Activated CD4-positive, alpha-beta T cell treated with anti-CD3 and anti-CD28 coated beads, Interleukin-2, Interleukin-6, amounts not matched to agents 100 ng/mL and 50 ng/mL, durations not matched to agents 16 hours and 8 hours (primary cell): ENCODE data around the gene PFKL.

ENCODE experiments used
- DNase-seq: peaks from one replicate; pipeline ENCODE4 v3.0.0-alpha.2; 2020

The PFKL gene

DNA sequence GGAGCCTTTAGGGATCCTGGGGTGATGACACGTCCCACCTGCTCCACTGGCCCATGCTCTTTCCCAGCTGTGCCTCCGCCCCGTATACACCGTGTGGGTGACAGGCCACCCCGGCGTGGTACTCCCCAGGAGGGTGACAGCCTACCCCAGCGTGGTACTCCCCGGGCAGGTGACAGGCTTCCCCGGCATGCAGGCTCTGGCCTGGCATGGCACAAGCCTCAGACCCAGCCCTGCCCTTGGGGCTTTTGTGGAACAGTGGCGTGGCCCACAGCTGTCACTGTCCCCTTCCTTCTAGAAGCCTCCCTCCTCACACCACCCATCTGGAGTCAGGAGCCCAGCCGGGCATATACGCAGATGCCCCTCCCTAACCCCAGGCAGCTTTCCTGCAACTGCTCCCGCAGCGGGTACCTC is 4.7 kb upstream of the PFKL start:
- no peak for DNase-seq

DNA sequence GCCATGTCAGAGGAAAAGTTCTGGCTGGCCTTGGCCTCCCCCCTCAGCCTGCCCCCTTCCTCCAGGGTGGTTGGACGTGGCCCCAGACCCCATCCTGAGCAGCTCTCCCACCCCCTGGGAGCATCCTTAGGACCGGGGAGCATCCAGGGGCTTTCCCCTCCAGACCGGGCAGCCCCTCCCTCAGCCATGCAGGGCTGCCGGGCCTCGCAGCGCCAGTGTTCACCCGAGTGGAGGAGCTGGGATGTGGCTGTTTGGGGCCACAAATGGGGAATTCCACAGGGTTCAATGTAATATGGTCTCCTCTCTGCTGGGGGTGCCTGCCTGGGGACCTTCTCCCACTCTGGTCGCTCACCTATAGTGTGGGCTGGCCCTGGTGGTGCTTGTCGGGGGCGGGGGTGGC is 4.2 kb upstream of the PFKL start:
- DNase-seq, result no peak

DNA sequence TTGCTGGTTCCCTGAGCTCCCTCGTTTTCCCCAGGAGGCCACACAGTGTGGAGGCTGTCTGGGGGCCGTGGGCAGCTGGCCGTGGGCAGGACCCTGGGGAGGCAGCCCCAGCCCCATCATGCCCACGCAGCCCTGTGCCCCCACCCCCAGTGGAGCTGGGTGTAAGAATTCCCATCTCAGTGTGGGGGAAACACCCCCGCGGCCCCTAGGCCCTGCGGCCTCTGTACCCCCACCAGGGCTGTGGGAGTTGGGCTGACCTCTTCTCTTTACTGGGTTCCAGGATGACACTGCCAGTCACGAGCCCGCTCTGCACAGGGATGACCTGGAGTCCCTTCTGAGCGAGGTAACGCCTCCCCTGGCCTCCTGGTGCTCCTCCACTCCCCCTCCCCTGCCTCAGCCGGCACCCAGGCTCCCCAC is 3.7 kb upstream of the PFKL start:
- no peak for DNase-seq

DNA sequence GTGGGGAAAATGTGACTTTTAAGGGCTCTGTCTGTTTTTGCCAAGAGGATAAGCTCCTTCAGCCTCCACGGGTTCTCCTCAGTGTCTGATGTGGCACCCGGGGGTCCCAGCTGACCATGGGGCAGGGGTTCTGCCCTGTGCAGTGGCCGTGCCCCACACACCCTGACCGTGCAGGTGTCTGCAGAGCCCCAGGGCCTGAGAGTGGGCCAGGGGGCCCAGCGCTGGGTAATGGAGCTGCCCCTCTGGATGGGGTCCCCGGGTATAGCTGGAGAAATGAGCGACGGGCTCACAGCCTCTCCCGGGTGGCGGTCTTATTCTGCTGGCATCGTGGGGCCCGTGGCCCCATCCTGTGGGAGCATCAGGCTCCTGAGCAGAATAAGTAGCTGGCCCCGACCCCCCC is 2.9 kb upstream of the PFKL start:
- DNase-seq, result no peak

DNA sequence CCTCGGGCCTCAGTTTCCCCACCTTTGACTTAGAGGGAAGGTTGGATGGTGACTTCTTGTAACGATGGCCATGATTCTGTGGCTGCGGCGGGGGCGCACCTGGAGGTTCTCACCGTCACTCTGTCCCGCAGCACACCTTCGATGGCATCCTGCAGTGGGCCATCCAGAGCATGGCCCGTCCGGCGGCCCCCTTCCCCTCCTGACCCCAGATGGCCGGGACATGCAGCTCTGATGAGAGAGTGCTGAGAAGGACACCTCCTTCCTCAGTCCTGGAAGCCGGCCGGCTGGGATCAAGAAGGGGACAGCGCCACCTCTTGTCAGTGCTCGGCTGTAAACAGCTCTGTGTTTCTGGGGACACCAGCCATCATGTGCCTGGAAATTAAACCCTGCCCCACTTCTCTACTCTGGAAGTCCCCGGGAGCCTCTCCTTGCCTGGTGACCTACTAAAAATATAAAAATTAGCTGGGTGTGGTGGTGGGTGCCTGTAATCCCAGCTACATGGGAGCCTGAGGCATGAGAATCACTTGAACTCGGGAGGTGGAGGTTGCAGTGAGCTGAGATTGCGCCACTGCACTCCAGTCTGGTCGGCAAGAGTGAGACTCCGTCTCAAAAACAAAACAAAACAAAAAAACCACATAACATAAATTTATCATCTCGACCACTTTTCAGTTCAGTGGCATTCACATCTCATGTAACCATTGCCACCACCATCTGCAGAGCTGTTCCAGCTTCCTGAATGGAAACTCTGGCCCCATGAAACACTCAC is 2.1 kb upstream of the PFKL start:
- peak; percentile 82 for DNase-seq

DNA sequence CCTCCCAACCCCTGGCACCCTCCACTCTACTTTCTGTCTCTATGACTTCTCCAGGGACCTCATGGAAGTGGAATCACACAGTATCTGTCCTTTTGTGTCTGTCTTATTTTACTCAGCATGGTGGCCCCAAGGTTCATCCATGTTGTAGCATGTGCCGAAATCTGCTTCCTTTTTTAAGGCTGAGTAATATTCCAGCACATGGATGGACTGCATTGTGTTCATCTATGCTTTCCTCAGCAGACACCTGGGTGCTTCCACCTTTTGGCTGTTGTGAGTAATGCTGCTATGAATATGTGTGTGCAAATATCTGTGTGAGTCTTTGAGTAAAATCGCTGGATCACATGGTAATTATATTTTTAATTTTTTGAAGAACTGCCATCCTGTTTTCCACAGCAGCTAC is 1.6 kb upstream of the PFKL start:
- DNase-seq, result peak; percentile 26

DNA sequence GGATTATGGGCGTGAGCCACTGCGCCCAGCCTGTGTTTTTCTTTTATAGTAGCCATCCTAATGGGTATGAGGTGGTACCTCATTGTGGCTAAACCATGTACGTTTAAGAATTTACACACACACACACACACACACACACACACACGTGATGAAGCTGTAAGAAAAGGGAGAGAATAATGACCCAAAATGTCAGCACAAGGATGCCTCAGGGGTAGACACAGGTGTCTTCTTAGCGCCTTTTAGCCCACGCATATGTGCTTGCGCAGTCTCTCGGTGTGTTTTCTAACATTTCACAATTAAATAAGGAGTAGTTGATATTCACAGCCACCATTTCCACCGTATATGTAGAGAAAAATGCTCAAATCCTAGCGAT is 782 bp upstream of the PFKL start:
- peak; percentile 14 for DNase-seq

DNA sequence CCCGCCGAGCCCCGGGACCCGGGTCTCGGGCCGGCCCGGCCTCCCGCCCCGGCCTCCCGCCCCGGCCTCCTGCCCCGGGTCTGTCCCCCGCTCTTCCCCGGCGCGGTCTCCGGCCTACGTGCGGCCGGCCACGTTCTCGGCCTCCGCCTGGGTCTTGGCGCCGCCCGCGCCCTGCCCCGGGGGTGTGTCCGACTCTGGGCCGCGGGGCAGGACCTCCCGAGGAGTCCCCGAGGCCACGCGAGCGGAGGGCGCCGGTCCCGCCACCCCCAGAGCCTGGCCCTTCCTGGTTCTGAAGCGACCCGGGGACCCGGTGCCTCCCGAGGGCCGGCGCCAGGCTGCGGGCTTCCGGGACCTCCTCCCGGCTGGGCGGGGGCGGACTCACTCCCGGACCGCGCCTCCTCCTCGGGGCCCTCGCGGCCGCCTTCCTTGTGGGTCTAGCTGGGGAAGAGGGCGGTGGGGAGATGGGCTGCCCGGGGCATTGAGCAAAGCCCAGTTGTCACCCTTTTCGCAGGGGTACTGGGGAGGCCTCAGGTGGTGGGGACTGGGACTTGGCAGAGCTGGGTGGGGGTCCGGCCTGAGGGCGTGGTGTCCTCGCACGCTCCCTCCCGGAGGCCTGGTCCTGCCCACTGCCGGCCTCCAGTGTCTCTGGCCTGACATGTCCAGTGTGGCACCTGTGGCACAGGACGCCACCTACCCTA is 558 bp downstream of the PFKL start:
- peak; percentile 74 for DNase-seq

DNA sequence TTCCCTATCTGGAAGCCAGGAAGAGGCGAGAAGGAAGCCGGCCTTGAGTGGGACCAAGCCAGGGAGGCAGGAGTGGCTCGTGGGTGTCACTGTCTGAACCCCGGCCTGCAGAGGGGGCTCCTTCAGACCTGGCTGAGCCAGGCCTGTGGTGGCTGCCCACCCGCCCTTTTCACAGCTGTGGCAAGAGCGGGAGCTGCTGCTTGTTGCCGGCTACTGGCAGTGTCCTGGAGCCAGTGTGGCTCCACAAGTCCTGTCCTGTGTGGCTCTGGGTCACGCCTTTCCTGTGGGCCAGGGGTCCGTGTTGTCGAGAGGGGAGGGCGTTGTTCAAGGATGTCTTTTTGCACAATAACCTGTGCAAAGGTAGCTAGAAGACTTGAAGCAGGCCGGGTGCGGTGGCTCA is 1.3 kb downstream of the PFKL start:
- no peak for DNase-seq

DNA sequence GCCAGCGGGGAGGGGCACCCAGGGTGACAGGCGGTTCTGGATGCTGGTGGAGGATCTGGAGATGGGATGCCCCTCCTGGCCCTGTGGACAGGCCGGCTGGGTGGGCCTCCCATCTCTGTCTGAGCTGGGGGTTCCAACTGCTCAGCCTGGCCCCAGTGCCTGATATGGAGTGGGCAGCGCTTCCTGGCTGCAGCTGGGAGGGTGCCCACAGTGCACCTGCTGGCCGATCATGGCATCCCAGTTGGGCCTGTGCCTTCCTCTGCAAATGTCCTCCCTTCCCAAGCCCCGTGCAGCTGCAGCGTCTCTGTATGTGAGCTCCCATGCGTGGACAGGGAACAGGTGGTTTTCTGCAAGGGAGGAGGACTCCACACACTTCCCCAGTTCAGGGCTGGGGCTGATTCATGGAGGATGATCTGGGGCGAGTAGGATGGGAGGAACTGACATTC is 2.1 kb downstream of the PFKL start:
- DNase-seq, result no peak

DNA sequence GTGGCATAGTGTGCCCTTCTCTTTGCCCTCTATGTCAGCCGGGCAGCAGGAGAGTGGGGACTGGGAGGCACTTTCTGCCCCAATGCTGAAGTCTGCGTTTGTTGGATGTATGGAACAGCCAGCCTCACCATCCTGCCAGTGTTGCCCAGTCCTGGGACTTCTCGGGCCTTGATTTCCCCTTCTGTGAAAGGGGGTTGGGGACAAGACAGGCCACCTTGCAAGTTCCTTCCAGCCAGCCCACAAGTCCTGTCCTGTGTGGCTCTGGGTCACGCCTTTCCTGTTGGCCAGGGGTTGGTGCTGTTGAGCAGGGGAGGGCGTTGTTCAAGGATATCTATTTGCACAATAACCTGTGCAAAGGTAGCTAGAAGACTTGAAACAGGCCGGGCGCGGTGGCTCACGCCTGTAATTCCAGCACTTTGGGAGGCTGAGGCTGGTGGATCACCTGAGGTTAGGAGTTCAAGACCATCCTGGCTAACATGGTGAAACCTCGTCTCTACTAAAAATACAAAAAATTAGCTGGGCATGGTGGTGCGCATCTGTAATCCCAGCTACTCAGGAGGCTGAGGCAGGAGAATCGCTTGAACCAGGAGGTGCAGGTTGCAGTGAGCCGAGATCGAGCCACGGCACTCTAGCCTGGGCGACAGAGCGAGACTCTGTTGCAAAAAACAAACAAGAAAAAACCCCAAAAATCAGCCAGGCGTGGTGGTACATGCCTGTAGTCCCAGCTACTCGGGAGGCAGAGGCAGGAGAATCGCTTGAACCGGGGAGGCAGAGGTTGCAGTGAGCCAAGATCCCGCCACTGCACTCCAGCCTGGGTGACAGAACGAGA is 2.9 kb downstream of the PFKL start:
- peak; percentile 24 for DNase-seq

DNA sequence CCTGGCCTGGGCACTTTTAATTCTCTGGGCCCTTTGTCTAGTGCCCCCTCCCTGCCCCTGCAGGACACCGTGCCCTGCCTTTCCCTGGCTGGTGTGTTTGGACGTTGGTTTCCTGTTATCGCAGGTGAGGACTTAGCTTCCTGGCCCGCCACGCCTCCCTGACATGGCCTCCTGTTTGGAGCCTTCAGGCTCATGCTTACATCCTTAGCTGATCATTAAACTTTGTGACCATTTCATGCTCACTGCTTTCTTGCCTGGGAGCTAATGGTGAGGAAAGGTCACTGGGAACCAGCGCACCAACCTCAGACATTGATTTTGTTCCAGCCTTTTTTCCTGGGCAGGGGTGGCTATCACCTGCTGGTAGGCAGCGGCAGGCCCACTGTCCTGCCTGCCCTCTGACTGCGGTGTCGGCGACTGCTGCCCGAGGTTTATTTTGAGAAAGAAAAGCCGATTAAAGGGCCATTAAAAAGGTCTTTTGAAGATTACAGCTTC is 3.7 kb downstream of the PFKL start:
- no peak for DNase-seq

DNA sequence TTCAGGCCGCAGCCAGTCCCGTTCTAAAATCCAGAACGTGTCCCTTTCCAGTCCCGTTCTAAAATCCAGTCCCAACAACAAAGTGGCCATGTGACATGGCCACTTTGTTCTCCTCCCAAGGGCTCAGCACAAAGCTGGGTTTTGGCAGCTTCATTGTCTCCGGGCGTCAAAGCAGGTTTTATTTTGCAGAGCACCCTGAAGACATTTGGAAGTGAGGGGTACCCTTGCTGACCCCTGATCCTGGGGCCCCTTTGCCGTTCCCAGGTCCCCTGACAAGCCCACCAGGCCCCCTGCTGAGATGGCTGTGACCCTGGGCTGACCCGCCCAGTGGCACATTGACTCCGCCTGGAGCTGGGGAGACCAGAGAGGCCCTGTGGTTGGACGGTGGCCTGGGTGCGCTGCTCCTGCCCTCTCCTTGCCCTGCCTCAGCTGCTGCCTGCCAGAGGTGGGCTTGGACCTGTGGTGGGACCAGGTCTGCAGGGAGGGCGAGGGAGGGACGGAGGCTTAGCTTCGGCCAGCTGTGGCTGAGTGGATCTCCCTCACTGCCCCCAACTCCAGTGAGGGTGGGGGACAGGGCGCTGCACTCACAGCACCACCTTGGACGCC is 4.3 kb downstream of the PFKL start:
- no peak for DNase-seq

DNA sequence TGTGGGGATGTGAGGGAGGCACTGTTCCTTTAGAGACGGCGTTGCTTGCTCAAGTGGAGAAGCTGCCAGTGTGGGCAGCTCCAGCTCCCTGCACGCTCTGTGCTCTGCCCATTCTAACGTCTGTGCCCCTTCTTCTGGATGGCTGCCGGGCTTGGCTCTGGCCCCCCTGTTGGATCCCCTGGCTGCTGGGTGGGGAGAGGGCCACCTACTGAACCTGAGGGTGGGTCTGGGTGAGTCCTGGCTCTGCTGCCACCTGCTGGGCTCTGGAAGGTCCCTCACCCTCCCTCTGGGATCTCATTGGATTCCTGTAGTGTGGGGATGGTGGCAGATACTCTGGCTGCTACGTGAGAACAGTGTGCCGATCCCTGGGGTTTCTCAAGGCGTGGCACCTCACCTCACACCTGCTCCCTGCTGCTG is 5.0 kb downstream of the PFKL start:
- peak; percentile 51 for DNase-seq

DNA sequence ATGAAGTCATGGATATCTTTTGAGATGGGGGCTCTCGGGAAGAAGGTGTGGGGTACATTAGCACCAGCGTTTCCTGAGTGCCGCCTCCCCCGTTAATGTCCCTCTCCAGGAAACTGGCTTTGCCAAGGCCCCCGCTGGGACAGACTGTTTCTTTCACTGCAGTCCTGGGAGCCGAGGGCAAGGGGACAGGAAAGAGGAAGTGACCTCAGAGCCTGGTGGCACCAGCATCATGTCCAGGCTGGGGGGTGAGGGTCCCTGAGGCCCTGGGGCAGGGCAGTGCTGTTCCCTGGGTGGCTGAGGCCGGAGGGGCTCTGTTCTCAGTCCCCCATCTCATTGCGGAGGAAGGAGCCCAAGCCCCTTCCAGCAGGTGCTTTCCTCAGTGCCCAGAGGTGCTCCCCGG is 5.8 kb downstream of the PFKL start:
- DNase-seq, result no peak

DNA sequence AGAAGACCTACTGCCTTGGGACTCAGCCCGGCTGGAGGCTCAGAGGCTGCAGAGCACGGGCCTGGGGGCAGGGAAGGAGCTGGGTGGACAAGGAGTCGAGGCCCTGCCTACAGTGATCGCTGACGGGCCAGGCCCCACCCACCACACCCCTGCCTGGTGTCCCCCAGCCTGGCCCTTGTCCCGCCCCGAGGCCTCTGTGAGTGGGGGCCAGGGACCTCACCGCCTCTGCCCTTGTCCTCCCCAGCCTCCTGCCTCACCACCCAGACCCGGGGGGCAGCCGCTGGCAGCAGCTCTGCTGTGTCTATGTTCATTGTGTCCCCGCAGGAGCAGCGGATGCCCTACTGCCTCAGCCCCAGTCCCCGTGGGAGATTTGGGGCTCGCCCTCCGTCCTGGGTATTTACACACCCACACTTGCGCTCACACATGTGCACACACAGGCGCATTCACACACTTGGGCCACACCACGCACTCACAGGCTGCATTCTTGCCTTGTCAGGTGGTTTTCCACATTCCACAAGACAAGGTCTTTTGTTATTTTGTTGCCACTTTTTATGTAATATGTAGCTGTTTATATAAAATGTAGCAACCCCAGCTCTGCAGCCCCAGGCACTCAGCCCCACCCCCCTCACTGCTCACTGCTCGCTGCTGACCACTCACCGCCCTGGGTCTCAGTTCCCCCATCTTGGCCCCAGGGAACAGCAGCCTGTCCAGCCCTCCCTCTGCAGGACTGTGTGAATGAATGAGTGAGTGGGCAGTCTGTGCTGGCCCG is 7.3 kb downstream of the PFKL start:
- no peak for DNase-seq

DNA sequence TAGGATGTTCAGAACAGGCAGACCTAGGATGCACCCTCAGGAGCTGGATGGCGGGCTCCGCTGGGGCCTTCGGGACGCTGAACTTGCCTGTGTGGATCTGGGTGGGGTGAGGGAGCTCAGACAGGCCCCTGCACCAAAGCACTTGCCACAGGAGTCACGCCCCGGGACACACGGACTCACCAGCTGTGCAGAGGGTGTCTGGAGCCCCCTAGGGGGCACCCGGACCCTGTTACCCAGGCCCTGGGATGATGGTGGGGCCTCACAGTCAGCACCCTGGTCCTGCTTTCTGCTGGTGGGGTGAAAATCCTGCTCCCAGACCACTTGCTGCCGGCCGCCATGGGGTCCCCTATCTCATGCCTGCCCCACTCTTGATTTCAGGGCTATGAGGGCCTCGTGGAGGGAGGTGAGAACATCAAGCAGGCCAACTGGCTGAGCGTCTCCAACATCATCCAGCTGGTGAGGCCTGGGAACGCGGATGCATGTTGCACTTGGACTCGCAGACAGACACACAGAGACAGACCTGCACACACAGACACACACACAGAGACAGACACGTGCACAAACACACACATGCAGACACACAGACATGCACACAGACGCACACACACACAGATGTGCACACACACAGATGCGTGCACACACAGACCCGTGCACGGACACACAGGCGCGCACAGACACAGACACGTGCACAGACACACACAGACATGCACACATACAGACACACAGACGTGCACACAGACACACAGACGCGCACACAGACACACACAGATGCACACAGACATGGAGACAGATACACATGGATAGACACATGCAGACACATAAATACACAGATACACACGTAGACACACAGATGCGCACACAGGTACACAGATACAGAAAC is 11.0 kb downstream of the PFKL start:
- no peak for DNase-seq

DNA sequence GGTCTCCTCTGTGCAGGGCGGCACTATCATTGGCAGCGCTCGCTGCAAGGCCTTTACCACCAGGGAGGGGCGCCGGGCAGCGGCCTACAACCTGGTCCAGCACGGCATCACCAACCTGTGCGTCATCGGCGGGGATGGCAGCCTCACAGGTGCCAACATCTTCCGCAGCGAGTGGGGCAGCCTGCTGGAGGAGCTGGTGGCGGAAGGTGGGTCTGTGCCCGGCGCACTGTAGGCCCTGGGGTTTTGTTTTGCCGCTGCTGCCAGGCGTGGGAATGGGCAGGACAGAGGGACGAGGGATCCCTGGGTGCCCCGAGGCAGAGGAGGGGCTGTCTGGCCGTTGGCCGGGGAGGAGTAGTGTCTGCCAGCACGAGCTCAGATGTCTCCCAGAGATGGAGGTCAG is 12.2 kb downstream of the PFKL start:
- DNase-seq, result no peak

DNA sequence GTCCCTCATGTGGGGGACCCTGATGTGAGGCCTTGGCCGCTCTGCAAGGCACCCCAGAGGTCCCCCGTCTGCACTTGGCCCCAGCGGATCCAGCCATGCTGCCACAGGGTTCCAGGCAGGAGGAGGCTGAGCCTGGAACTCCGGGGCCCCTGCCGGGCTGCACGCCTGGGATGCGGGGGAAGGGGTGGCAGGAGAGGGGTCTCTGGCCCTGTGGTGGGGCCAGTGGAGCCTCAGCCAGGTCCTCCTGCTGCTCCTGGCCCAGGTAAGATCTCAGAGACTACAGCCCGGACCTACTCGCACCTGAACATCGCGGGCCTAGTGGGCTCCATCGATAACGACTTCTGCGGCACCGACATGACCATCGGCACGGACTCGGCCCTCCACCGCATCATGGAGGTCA is 12.9 kb downstream of the PFKL start:
- DNase-seq, result no peak

DNA sequence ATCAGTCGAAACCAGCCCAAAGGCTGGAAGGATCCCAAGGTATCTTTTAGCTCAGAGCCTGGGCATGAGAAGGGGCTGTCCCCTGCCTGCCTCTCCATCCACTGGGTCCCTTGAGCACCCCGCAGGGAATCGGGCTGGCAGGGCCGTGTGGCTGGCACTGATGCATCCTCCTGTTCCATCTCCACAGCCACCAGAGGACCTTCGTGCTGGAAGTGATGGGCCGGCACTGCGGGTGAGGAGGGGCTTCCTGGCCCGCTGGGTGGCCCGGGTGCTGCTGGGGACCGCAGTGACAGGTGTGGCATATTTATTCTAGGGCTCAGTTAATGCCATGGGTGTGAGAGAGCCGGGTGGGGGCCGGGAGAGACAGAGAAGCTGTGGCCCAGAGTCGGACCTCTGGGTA is 13.6 kb downstream of the PFKL start:
- DNase-seq, result no peak

DNA sequence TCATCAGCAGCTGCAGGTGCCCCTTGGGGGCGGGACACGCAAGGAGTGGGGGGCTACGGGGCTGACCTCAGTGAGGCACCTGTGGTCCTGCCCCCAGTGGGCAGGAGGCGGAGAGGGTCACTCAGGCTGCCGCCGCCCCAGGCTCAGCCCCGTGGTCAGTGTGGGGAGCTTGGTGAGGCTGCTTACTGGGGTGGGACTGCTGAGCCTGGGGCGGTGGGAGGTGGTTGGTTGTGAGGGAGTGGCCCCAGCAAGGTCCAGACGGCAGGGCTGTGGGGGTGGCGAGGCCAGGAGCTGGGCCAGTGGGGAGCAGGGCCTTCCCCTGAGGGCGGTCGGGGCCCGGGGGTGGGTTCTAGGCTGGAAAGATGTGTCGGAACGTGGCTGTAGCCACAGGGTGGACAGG is 14.3 kb downstream of the PFKL start:
- DNase-seq, result no peak
